ENCODE results near the gene ZFYVE28. TPM values are rescaled to one million over a fixed set of nuclear protein-coding genes. Genes with fewer than 3 reads are reported as not detected.

ZFYVE28 gene
- total and polyA plus RNA-seq, 10 of the 15 experiments (the other 5 are each of a cell fraction or from before 2014, with no cell fraction given): 0.06 to 1.9 (median 0.22) TPM; not detected in 1

DNA sequence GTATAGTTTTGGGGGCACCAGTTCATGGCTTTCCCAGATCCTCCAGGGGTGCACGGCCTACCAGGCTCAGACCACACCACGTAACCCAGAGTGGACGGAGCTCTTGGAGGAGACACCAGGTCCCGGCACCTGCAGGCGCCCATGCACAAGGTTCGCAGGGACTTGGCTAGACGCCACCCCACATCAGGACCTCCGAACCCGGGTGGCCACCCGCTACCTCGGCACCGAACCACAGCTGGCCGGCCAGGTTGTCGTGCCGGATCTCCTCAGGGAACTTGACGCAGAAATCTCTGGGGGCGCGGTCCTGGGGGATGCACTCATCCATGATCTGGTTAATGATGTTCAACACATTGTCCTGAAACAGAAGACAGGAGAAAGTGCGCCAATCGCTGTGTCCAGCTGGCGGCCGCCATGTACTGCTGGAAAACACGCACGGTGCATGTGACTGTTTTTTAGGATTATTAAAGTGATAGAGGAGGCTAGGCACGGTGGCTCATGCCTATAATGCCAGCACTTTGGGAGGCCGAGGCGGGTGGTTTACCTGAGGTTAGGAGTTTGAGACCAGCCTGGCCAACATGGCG is 77.1 kb downstream of the ZFYVE28 start:
- Histone ChIP-seq H3K27ac (ENCODE audit: control insufficient read depth, insufficient read depth) (no peak overlapping the region), H2AFZ (ENCODE audit: control insufficient read depth, low read depth, low read length) (no peak overlapping the region), H3K4me2 (ENCODE audit: control insufficient read depth, insufficient read depth) (no peak overlapping the region), H3K36me3 (ENCODE audit: control insufficient read depth in 2 of 2, insufficient read depth in 2 of 2, low read length in 1 of 2) (no peaks in the 10 kb centered on the region), H3K9ac (ENCODE audit: control insufficient read depth, insufficient read depth, low read length) (no peak overlapping the region), H4K20me1 (ENCODE audit: control insufficient read depth, insufficient read depth) (no peaks in the 10 kb centered on the region), H3K9me3 (replicated peaks; ENCODE audit: control insufficient read depth, insufficient read depth, low read length) (no peaks in the 10 kb centered on the region), H3K27me3 (replicated peaks in 1 of 2; ENCODE audit: control insufficient read depth in 2 of 2, insufficient read depth in 2 of 2, low read length in 1 of 2) (0 out of 4 replicates have a peak, but pooled peaks cover 0 to 2% of the 10 kb centered on the region in 2 experiments), H3K4me1 (ENCODE audit: control insufficient read depth, insufficient read depth, low read length) (no peaks in the 10 kb centered on the region), H3K4me3 (no peak overlapping the region), H3K79me2 (ENCODE audit: control insufficient read depth, insufficient read depth, low read length) (no peaks in the 10 kb centered on the region)
- ATAC-seq: no peak
- ChIA-PET POLR2A (no interaction called here), CTCF (no interaction called here), SMC1A (ENCODE audit: uncharacterized antibody, unreplicated experiment) (no interaction called here), RAD21 (ENCODE audit: unreplicated experiment) (no interaction called here)
- TF ChIP-seq SMAD5 (IDR thresholded peaks at IDR 0.05; ENCODE audit: low read depth): no peak
- no peak for TF ChIP-seq CREM (IDR thresholded peaks at IDR 0.05; ENCODE audit: low read depth)
- TF ChIP-seq, protein P1, sequence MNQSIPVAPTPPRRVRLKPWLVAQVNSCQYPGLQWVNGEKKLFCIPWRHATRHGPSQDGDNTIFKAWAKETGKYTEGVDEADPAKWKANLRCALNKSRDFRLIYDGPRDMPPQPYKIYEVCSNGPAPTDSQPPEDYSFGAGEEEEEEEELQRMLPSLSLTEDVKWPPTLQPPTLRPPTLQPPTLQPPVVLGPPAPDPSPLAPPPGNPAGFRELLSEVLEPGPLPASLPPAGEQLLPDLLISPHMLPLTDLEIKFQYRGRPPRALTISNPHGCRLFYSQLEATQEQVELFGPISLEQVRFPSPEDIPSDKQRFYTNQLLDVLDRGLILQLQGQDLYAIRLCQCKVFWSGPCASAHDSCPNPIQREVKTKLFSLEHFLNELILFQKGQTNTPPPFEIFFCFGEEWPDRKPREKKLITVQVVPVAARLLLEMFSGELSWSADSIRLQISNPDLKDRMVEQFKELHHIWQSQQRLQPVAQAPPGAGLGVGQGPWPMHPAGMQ (IDR thresholded peaks at IDR 0.05; ENCODE audit: borderline replicate concordance): no peak
- no peak for TF ChIP-seq NR2F1 (conservative IDR thresholded peaks at IDR 0.05)
- no TSS peak for BruUV-seq (replicated peaks)
- 77% methylated on average over 26 of the region's 28 CpGs for WGBS (ENCODE audit: insufficient coverage, insufficient replicate concordance, low lambda C conversion rate, missing lambda C conversion rate)
- in situ Hi-C loops (cut with MboI): no loop called here
- intact Hi-C loops (cut with micrococcal nuclease; ENCODE audit: unreplicated experiment): no loop called here
- FAIRE-seq: no peak
- no peak for DNase-seq (ENCODE audit: low read depth, low spot score)

DNA sequence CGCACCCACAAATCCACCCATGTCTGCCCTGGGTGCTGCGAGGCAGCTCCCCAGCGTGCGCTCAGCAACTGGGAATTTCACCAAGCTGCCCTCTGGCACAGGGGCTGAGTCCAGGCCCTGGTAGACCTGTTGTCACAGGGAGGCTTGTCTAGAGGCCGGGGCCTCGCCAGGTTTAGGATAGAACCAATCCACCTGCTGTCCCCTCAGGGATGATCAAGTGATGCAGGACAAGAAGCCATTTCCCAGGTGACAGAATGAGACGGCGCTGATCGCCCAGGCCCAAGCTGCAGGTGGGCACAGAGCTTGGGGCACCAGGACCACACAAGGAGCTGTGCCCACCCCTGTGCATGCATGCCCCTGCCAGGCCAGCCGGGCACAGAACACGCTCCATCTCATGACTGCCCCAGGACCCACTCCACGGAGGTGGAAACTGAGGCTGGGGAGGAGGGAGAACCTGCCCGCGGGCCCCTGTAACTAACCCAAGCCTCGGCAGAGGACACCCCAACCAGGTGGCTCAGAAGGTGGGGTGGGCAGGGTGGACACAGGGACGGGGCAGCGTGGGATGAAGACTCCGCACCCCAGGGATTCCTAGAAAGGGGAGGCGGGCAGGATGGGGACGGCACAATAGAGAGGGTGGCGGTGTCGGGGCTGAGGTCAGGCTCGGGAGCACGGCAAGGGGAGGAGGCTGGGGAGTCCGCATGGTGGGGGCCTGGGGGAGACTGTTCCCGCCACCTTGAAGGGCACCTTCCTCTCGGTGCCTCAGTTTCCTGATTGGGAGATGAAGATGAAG is 78.0 kb downstream of the ZFYVE28 start:
- FAIRE-seq: no peak
- H3K4me2 ChIP-seq (ENCODE audit: control insufficient read depth, insufficient read depth): no peak overlapping the region
- WGBS (ENCODE audit: insufficient coverage, insufficient replicate concordance, low lambda C conversion rate, missing lambda C conversion rate): 64% methylated on average over 27 of the region's 27 CpGs
- BruUV-seq (replicated peaks): no TSS peak
- POLR2A ChIA-PET: no interaction called here
- RAD21 ChIA-PET (ENCODE audit: unreplicated experiment): no interaction called here
- no peaks in the 10 kb centered on the region for H4K20me1 ChIP-seq (ENCODE audit: control insufficient read depth, insufficient read depth)
- H3K27me3 ChIP-seq (replicated peaks in 1 of 2; ENCODE audit: control insufficient read depth in 2 of 2, insufficient read depth in 2 of 2, low read length in 1 of 2): 0 out of 4 replicates have a peak, but pooled peaks cover 0 to 2% of the 10 kb centered on the region in 2 experiments
- H3K9ac ChIP-seq (ENCODE audit: control insufficient read depth, insufficient read depth, low read length): no peak overlapping the region
- H3K27ac ChIP-seq (ENCODE audit: control insufficient read depth, insufficient read depth): no peak overlapping the region
- CTCF ChIA-PET: no interaction called here
- SMC1A ChIA-PET (ENCODE audit: uncharacterized antibody, unreplicated experiment): no interaction called here
- ATAC-seq: no peak
- H3K36me3 ChIP-seq (ENCODE audit: control insufficient read depth in 2 of 2, insufficient read depth in 2 of 2, low read length in 1 of 2): no peaks in the 10 kb centered on the region
- no peak overlapping the region for H3K4me3 ChIP-seq
- no peaks in the 10 kb centered on the region for H3K79me2 ChIP-seq (ENCODE audit: control insufficient read depth, insufficient read depth, low read length)
- no peaks in the 10 kb centered on the region for H3K4me1 ChIP-seq (ENCODE audit: control insufficient read depth, insufficient read depth, low read length)
- intact Hi-C loops (cut with micrococcal nuclease; ENCODE audit: unreplicated experiment) (no loop called here), in situ Hi-C loops (cut with MboI) (no loop called here)
- no peaks in the 10 kb centered on the region for H3K9me3 ChIP-seq (replicated peaks; ENCODE audit: control insufficient read depth, insufficient read depth, low read length)
- no peak for DNase-seq (ENCODE audit: low read depth, low spot score)
- no peak overlapping the region for H2AFZ ChIP-seq (ENCODE audit: control insufficient read depth, low read depth, low read length)
- TF ChIP-seq, protein P2, sequence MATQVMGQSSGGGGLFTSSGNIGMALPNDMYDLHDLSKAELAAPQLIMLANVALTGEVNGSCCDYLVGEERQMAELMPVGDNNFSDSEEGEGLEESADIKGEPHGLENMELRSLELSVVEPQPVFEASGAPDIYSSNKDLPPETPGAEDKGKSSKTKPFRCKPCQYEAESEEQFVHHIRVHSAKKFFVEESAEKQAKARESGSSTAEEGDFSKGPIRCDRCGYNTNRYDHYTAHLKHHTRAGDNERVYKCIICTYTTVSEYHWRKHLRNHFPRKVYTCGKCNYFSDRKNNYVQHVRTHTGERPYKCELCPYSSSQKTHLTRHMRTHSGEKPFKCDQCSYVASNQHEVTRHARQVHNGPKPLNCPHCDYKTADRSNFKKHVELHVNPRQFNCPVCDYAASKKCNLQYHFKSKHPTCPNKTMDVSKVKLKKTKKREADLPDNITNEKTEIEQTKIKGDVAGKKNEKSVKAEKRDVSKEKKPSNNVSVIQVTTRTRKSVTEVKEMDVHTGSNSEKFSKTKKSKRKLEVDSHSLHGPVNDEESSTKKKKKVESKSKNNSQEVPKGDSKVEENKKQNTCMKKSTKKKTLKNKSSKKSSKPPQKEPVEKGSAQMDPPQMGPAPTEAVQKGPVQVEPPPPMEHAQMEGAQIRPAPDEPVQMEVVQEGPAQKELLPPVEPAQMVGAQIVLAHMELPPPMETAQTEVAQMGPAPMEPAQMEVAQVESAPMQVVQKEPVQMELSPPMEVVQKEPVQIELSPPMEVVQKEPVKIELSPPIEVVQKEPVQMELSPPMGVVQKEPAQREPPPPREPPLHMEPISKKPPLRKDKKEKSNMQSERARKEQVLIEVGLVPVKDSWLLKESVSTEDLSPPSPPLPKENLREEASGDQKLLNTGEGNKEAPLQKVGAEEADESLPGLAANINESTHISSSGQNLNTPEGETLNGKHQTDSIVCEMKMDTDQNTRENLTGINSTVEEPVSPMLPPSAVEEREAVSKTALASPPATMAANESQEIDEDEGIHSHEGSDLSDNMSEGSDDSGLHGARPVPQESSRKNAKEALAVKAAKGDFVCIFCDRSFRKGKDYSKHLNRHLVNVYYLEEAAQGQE (IDR thresholded peaks at IDR 0.05; ENCODE audit: low read depth, low read length): no peak
- TF ChIP-seq, protein P3, sequence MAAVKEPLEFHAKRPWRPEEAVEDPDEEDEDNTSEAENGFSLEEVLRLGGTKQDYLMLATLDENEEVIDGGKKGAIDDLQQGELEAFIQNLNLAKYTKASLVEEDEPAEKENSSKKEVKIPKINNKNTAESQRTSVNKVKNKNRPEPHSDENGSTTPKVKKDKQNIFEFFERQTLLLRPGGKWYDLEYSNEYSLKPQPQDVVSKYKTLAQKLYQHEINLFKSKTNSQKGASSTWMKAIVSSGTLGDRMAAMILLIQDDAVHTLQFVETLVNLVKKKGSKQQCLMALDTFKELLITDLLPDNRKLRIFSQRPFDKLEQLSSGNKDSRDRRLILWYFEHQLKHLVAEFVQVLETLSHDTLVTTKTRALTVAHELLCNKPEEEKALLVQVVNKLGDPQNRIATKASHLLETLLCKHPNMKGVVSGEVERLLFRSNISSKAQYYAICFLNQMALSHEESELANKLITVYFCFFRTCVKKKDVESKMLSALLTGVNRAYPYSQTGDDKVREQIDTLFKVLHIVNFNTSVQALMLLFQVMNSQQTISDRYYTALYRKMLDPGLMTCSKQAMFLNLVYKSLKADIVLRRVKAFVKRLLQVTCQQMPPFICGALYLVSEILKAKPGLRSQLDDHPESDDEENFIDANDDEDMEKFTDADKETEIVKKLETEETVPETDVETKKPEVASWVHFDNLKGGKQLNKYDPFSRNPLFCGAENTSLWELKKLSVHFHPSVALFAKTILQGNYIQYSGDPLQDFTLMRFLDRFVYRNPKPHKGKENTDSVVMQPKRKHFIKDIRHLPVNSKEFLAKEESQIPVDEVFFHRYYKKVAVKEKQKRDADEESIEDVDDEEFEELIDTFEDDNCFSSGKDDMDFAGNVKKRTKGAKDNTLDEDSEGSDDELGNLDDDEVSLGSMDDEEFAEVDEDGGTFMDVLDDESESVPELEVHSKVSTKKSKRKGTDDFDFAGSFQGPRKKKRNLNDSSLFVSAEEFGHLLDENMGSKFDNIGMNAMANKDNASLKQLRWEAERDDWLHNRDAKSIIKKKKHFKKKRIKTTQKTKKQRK (IDR thresholded peaks at IDR 0.05; ENCODE audit: low read depth, low read length): no peak
- no peak for TF ChIP-seq MYC (IDR thresholded peaks at IDR 0.05; ENCODE audit: insufficient read depth, insufficient read length, insufficient replicate concordance, low read length, severe bottlenecking)

All from GM12878 (cell line).